Measurements from ENCODE around the gene ZNF615. TPM values are rescaled to one million over a fixed set of nuclear protein-coding genes. Genes with fewer than 3 reads are reported as not detected.
A peak's percentile ranks its signal among the peaks of the same experiment; 100 is the strongest.

ZNF615 gene
- total and polyA plus RNA-seq, 2 experiments from 2014 or later = 4.5 to 11.4 TPM

DNA sequence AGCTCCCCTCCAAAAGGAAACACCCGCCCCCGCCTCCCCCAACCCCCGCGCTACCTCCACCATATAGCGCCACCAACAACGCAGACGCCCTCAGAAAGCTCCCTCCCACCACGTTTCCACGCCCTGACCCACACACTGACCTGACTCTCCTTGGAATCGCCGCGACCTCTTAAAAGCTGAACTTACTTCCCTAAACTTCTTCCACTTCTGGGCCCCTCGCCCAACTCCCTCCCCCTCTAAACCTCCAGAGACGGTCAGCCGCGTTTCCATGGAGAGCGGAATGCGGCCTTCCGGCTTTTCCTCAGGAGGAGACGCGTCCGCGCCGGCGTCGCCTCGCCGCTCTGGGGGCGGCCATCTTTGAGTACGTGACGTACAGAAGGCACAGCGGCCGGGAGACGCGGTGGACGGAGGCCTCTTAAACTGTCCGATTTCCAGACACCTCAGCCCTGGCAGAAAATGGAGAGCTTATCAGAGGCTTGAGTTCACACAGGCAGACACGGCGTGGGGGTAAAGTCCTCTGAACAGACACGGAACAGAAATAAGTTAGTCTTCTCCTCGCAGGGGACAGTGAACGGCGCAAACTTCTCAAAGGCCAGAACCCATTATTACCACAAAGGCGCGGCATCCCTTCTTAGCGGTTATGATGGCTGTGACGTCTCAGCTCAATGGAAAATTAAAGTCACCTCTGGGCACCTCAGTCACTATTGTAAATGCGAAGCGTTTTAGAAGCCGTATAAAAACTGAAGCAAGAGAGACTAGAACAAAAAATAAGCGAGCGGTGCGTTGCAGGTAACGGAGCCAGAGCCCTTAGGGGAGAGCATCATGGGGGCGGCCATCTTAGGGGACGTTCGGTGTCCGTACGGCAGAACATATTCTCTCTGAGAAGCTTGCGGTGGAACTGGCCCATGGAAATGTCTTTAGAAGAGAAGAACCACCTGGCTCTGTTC, 40.8 kb upstream of the ZNF615 start, which contains the start of gene ZNF432:
Gene ZNF432, minus strand, starts transcription at position 284 of the 947 bp plus-strand sequence. CDS start 1,970 bp downstream, outside the sequence.
- H3K27ac Mint-ChIP-seq = peak within 1 kb of the TSS; percentile 99
- Histone ChIP-seq H3K79me2 (replicated peaks; ENCODE audit: insufficient read depth) (0 out of 2 replicates have a peak, but pooled peaks cover 8% of the 10 kb centered on the region), H3K9me2 (ENCODE audit: insufficient read depth) (no peaks in the 10 kb centered on the region), H4K20me1 (replicated peaks; ENCODE audit: insufficient read depth) (no peaks in the 10 kb centered on the region), H3K36me3 (ENCODE audit: insufficient read depth) (no peaks in the 10 kb centered on the region), H3K27me3 (ENCODE audit: insufficient read depth) (no peaks in the 10 kb centered on the region), H2AFZ (peak within 1 kb of the TSS; percentile 90), H3K4me2 (peak within 1 kb of the TSS; percentile 90), H3F3A (replicated peaks; ENCODE audit: low read depth) (no peaks in the 10 kb centered on the region), H3K4me3 (peak within 1 kb of the TSS; percentile 69), H3K4me1 (ENCODE audit: insufficient read depth) (0 out of 2 replicates have a peak, but pooled peaks cover 9% of the 10 kb centered on the region), H3K27ac (ENCODE audit: low read depth) (peak within 1 kb of the TSS; percentile 84; the same call in 1 of the 2 replicates)
- peaks cover 8% of the 10 kb centered on the region for H3K27me3 Mint-ChIP-seq (ENCODE audit: insufficient read depth, low read depth, poor library complexity)
- DNase-seq (ENCODE audit: low spot score) (peak; percentile 100), ATAC-seq (peak; percentile 96)
- peak within 1 kb of the TSS; percentile 91 for H3K4me3 Mint-ChIP-seq
- H3K36me3 Mint-ChIP-seq (ENCODE audit: low read depth) = peaks cover 53% of the 10 kb centered on the region
- H3K9me3 Mint-ChIP-seq = peaks cover 40% of the 10 kb centered on the region
- TF ChIP-seq EZH2phosphoT487 (IDR thresholded peaks at IDR 0.05; ENCODE audit: unreplicated experiment) (no peak), EZH2 (IDR thresholded peaks at IDR 0.05; ENCODE audit: low read depth, unreplicated experiment) (no peak), POLR2AphosphoS5 (IDR thresholded peaks at IDR 0.05; ENCODE audit: low read depth) (peak; percentile 17; the same call in 1 of the 2 replicates), CREB1 (CRISPR knock-in tag; IDR thresholded peaks at IDR 0.05; ENCODE audit: low read depth) (peak; percentile 85)
- H3K4me1 Mint-ChIP-seq = peaks cover 10% of the 10 kb centered on the region

- Histone ChIP-seq H3K79me2 (replicated peaks; ENCODE audit: insufficient read depth) (no peaks in the 10 kb centered on the region), H3K27ac (ENCODE audit: low read depth) (no peak overlapping the region), H3K4me3 (no peak overlapping the region), H4K20me1 (replicated peaks; ENCODE audit: insufficient read depth) (no peaks in the 10 kb centered on the region), H2AFZ (no peak overlapping the region), H3K27me3 (ENCODE audit: insufficient read depth) (no peaks in the 10 kb centered on the region), H3K36me3 (ENCODE audit: insufficient read depth) (peaks cover 34% of the 10 kb centered on the region), H3F3A (replicated peaks; ENCODE audit: low read depth) (no peaks in the 10 kb centered on the region), H3K4me2 (no peak overlapping the region), H3K4me1 (ENCODE audit: insufficient read depth) (peaks cover 5% of the 10 kb centered on the region; the same call in 1 of the 2 replicates), H3K9me2 (ENCODE audit: insufficient read depth) (peaks cover 5% of the 10 kb centered on the region)
- peaks cover 51% of the 10 kb centered on the region for H3K9me3 Mint-ChIP-seq
- peaks cover 1% of the 10 kb centered on the region for H3K27me3 Mint-ChIP-seq (ENCODE audit: insufficient read depth, low read depth, poor library complexity)
- DNase-seq (ENCODE audit: low spot score) (no peak), ATAC-seq (no peak)
- peaks cover 84% of the 10 kb centered on the region for H3K36me3 Mint-ChIP-seq (ENCODE audit: low read depth)
- TF ChIP-seq EZH2phosphoT487 (IDR thresholded peaks at IDR 0.05; ENCODE audit: unreplicated experiment) = no peak
- no peaks in the 10 kb centered on the region for H3K4me1 Mint-ChIP-seq
- no peak overlapping the region for H3K27ac Mint-ChIP-seq
- no peak overlapping the region for H3K4me3 Mint-ChIP-seq
These were observed 31.2 kb upstream of the ZNF615 start for GRCh38 chr19:52039169-52039568.

- H3K4me1 ChIP-seq (ENCODE audit: insufficient read depth) = no peaks in the 10 kb centered on the region
- H3F3A ChIP-seq (replicated peaks; ENCODE audit: low read depth) = no peaks in the 10 kb centered on the region; the same call in 1 of the 2 replicates
- no peaks in the 10 kb centered on the region for H3K27me3 Mint-ChIP-seq (ENCODE audit: insufficient read depth, low read depth, poor library complexity)
- DNase-seq (ENCODE audit: low spot score) (no peak), ATAC-seq (no peak)
- no peaks in the 10 kb centered on the region for H3K27me3 ChIP-seq (ENCODE audit: insufficient read depth)
- H3K4me3 Mint-ChIP-seq = no peak overlapping the region
- peaks cover 4% of the 10 kb centered on the region for H3K79me2 ChIP-seq (replicated peaks; ENCODE audit: insufficient read depth)
- H3K27ac ChIP-seq (ENCODE audit: low read depth) = no peak overlapping the region
- peaks cover 82% of the 10 kb centered on the region for H3K9me3 Mint-ChIP-seq
- no peaks in the 10 kb centered on the region for H3K4me1 Mint-ChIP-seq
- H3K4me2 ChIP-seq = no peak overlapping the region
- TF ChIP-seq POLR2AphosphoS5 (IDR thresholded peaks at IDR 0.05; ENCODE audit: low read depth) = no peak
- H3K36me3 Mint-ChIP-seq (ENCODE audit: low read depth) = peaks cover 95% of the 10 kb centered on the region
- peak overlapping the region; percentile 21; the same call in 1 of the 2 replicates for H3K4me3 ChIP-seq
- peaks cover 52% of the 10 kb centered on the region for H3K36me3 ChIP-seq (ENCODE audit: insufficient read depth)
- peaks cover 7% of the 10 kb centered on the region for H3K9me2 ChIP-seq (ENCODE audit: insufficient read depth)
- no peak overlapping the region for H3K27ac Mint-ChIP-seq
- H2AFZ ChIP-seq = no peak overlapping the region
- no peaks in the 10 kb centered on the region for H4K20me1 ChIP-seq (replicated peaks; ENCODE audit: insufficient read depth)
These were observed 26.2 kb upstream of the ZNF615 start for GRCh38 chr19:52034051-52034728.

Measured in GM23338 (cell line).